ENCODE data around the gene SYT12.
A peak's percentile ranks its signal among the peaks of the same experiment; 100 is the strongest.

The SYT12 gene

GRCh38 chr11:67090717-67091116 lies 67.8 kb downstream of the SYT12 start:
- Histone ChIP-seq H2AK5ac (ENCODE audit: low read depth, low read length) (no peak overlapping the region), H3K23ac (ENCODE audit: low read depth, low read length, poor library complexity) (no peak overlapping the region), H3K4me1 (ENCODE audit: control insufficient read depth in 2 of 2, insufficient read depth in 1 of 2, low read depth in 1 of 2, low read length in 2 of 2) (peaks cover 0 to 3% of the 10 kb centered on the region in 2 donors), H3K79me1 (ENCODE audit: low read depth, low read length) (no peaks in the 10 kb centered on the region), H3K27ac (replicated peaks; ENCODE audit: low read length) (no peak overlapping the region), H3K27me3 (ENCODE audit: control insufficient read depth in 3 of 3, insufficient read depth in 3 of 3, low read depth in 1 of 3, low read length in 3 of 3) (no peaks in the 10 kb centered on the region), H3K9ac (ENCODE audit: low read depth, low read length, poor library complexity) (no peak overlapping the region), H2BK15ac (ENCODE audit: low read length) (no peak overlapping the region), H2BK5ac (ENCODE audit: low read length) (no peak overlapping the region), H3K4me3 (ENCODE audit: low read length in 2 of 2) (no peak overlapping the region), H4K91ac (ENCODE audit: low read depth, low read length, poor library complexity) (no peak overlapping the region), H4K8ac (ENCODE audit: low read depth, low read length) (no peak overlapping the region), H2BK12ac (ENCODE audit: low read length) (peak overlapping the region; percentile 2), H2AFZ (ENCODE audit: low read length) (no peak overlapping the region), H3K9me3 (replicated peaks in 1 of 2; ENCODE audit: control insufficient read depth in 2 of 2, insufficient read depth in 1 of 2, low read depth in 1 of 2, low read length in 2 of 2) (peaks cover 0 to 3% of the 10 kb centered on the region in 2 donors), H3K4me2 (ENCODE audit: insufficient read depth, low read length, poor library complexity, severe bottlenecking) (no peak overlapping the region), H3K4ac (ENCODE audit: low read length) (no peak overlapping the region), H3K18ac (ENCODE audit: low read length) (no peak overlapping the region), H3K14ac (ENCODE audit: low read length) (no peak overlapping the region), H2BK120ac (ENCODE audit: low read depth, low read length) (no peak overlapping the region), H3K36me3 (replicated peaks in 1 of 2; ENCODE audit: control insufficient read depth in 2 of 2, insufficient read depth in 2 of 2, low read length in 2 of 2) (peaks cover 0 to 2% of the 10 kb centered on the region in 2 donors)
- no peak for DNase-seq (ENCODE audit: low spot score)
- WGBS, 2 donors (ENCODE audit: extremely low coverage in 2 of 2, insufficient read length in 2 of 2, insufficient replicate concordance in 1 of 2), result no CpG with 5 or more reads among the region's 8 CpGs

DNA sequence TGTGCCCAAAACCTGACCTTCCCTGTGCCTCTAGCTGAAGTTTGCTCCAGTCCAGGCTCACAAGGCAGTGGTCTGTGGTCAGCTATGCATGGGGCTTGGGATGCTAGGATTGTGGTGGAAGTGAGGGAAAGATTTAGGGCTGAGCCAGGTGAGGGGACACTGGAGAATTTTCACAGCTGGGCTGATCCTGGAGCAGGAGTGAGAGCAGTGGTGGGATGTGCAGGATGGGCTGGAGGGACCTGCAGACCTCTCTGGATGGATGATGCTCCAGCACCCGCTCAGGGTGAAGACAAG lies 72.2 kb downstream of the SYT12 start:
- no peak overlapping the region for H3K4ac ChIP-seq (ENCODE audit: low read length)
- H3K36me3 ChIP-seq (replicated peaks in 1 of 2; ENCODE audit: control insufficient read depth in 2 of 2, insufficient read depth in 2 of 2, low read length in 2 of 2), result peaks cover 0 to 2% of the 10 kb centered on the region in 2 donors
- peak overlapping the region; percentile 17 for H3K23ac ChIP-seq (ENCODE audit: low read depth, low read length, poor library complexity)
- peaks cover 0 to 3% of the 10 kb centered on the region in 2 donors for H3K9me3 ChIP-seq (replicated peaks in 1 of 2; ENCODE audit: control insufficient read depth in 2 of 2, insufficient read depth in 1 of 2, low read depth in 1 of 2, low read length in 2 of 2)
- peaks cover 0 to 3% of the 10 kb centered on the region in 2 donors for H3K4me1 ChIP-seq (ENCODE audit: control insufficient read depth in 2 of 2, insufficient read depth in 1 of 2, low read depth in 1 of 2, low read length in 2 of 2)
- WGBS, 2 donors (ENCODE audit: extremely low coverage in 2 of 2, insufficient read length in 2 of 2, insufficient replicate concordance in 1 of 2), result no CpG with 5 or more reads among the region's 1 CpG
- peak overlapping the region; percentile 77 for H3K9ac ChIP-seq (ENCODE audit: low read depth, low read length, poor library complexity)
- H3K79me1 ChIP-seq (ENCODE audit: low read depth, low read length), result no peaks in the 10 kb centered on the region
- no peak overlapping the region for H2BK120ac ChIP-seq (ENCODE audit: low read depth, low read length)
- H2AK5ac ChIP-seq (ENCODE audit: low read depth, low read length), result peak overlapping the region; percentile 91
- H3K27me3 ChIP-seq (ENCODE audit: control insufficient read depth in 3 of 3, insufficient read depth in 3 of 3, low read depth in 1 of 3, low read length in 3 of 3), result peaks cover 0 to 3% (median 0%) of the 10 kb centered on the region in 3 experiments
- no peak overlapping the region for H3K4me3 ChIP-seq (ENCODE audit: low read length in 2 of 2)
- H3K27ac ChIP-seq (replicated peaks; ENCODE audit: low read length), result no peak overlapping the region
- no peak overlapping the region for H4K91ac ChIP-seq (ENCODE audit: low read depth, low read length, poor library complexity)
- DNase-seq (ENCODE audit: low spot score), result no peak
- H3K14ac ChIP-seq (ENCODE audit: low read length), result peak overlapping the region; percentile 40
- no peak overlapping the region for H2BK12ac ChIP-seq (ENCODE audit: low read length)
- no peak overlapping the region for H3K4me2 ChIP-seq (ENCODE audit: insufficient read depth, low read length, poor library complexity, severe bottlenecking)
- peak overlapping the region; percentile 65 for H4K8ac ChIP-seq (ENCODE audit: low read depth, low read length)
- peak overlapping the region; percentile 88 for H2BK15ac ChIP-seq (ENCODE audit: low read length)
- no peak overlapping the region for H2BK5ac ChIP-seq (ENCODE audit: low read length)
- no peak overlapping the region for H2AFZ ChIP-seq (ENCODE audit: low read length)
- H3K18ac ChIP-seq (ENCODE audit: low read length), result peak overlapping the region; percentile 87

- Histone ChIP-seq H2AFZ (ENCODE audit: low read length) (peak overlapping the region; percentile 35), H4K8ac (ENCODE audit: low read depth, low read length) (no peak overlapping the region), H3K27ac (replicated peaks; ENCODE audit: low read length) (no peak overlapping the region), H2BK12ac (ENCODE audit: low read length) (no peak overlapping the region), H2BK5ac (ENCODE audit: low read length) (no peak overlapping the region), H3K18ac (ENCODE audit: low read length) (no peak overlapping the region), H3K4me2 (ENCODE audit: insufficient read depth, low read length, poor library complexity, severe bottlenecking) (no peak overlapping the region), H3K36me3 (replicated peaks in 1 of 2; ENCODE audit: control insufficient read depth in 2 of 2, insufficient read depth in 2 of 2, low read length in 2 of 2) (peaks cover 0 to 2% of the 10 kb centered on the region in 2 donors), H2AK5ac (ENCODE audit: low read depth, low read length) (no peak overlapping the region), H3K4me3 (ENCODE audit: low read length in 2 of 2) (no peak overlapping the region), H3K27me3 (ENCODE audit: control insufficient read depth in 3 of 3, insufficient read depth in 3 of 3, low read depth in 1 of 3, low read length in 3 of 3) (peaks cover 0 to 3% (median 0%) of the 10 kb centered on the region in 3 experiments), H3K79me1 (ENCODE audit: low read depth, low read length) (no peaks in the 10 kb centered on the region), H3K14ac (ENCODE audit: low read length) (no peak overlapping the region), H2BK120ac (ENCODE audit: low read depth, low read length) (no peak overlapping the region), H4K91ac (ENCODE audit: low read depth, low read length, poor library complexity) (no peak overlapping the region), H3K23ac (ENCODE audit: low read depth, low read length, poor library complexity) (no peak overlapping the region), H2BK15ac (ENCODE audit: low read length) (no peak overlapping the region), H3K4ac (ENCODE audit: low read length) (no peak overlapping the region), H3K4me1 (ENCODE audit: control insufficient read depth in 2 of 2, insufficient read depth in 1 of 2, low read depth in 1 of 2, low read length in 2 of 2) (peaks cover 0 to 3% of the 10 kb centered on the region in 2 donors), H3K9me3 (replicated peaks in 1 of 2; ENCODE audit: control insufficient read depth in 2 of 2, insufficient read depth in 1 of 2, low read depth in 1 of 2, low read length in 2 of 2) (peaks cover 0 to 3% of the 10 kb centered on the region in 2 donors), H3K9ac (ENCODE audit: low read depth, low read length, poor library complexity) (no peak overlapping the region)
- WGBS, 2 donors (ENCODE audit: extremely low coverage in 2 of 2, insufficient read length in 2 of 2, insufficient replicate concordance in 1 of 2), result no CpG with 5 or more reads among the region's 6 CpGs
- no peak for DNase-seq (ENCODE audit: low spot score)
These were observed 76.0 kb downstream of the SYT12 start for GRCh38 chr11:67098799-67099429.

- H4K91ac ChIP-seq (ENCODE audit: low read depth, low read length, poor library complexity), result no peak overlapping the region
- peaks cover 0 to 3% (median 0%) of the 10 kb centered on the region in 3 experiments for H3K27me3 ChIP-seq (ENCODE audit: control insufficient read depth in 3 of 3, insufficient read depth in 3 of 3, low read depth in 1 of 3, low read length in 3 of 3)
- no peak overlapping the region for H3K4me2 ChIP-seq (ENCODE audit: insufficient read depth, low read length, poor library complexity, severe bottlenecking)
- peak overlapping the region; percentile 71 for H2AFZ ChIP-seq (ENCODE audit: low read length)
- no peak overlapping the region for H3K23ac ChIP-seq (ENCODE audit: low read depth, low read length, poor library complexity)
- no peak overlapping the region for H3K4ac ChIP-seq (ENCODE audit: low read length)
- WGBS, 2 donors (ENCODE audit: extremely low coverage in 2 of 2, insufficient read length in 2 of 2, insufficient replicate concordance in 1 of 2), result no CpG with 5 or more reads among the region's 6 CpGs
- no peak overlapping the region for H2BK5ac ChIP-seq (ENCODE audit: low read length)
- no peak for DNase-seq (ENCODE audit: low spot score)
- peaks cover 0 to 3% of the 10 kb centered on the region in 2 donors for H3K9me3 ChIP-seq (replicated peaks in 1 of 2; ENCODE audit: control insufficient read depth in 2 of 2, insufficient read depth in 1 of 2, low read depth in 1 of 2, low read length in 2 of 2)
- no peak overlapping the region for H2BK12ac ChIP-seq (ENCODE audit: low read length)
- no peaks in the 10 kb centered on the region for H3K79me1 ChIP-seq (ENCODE audit: low read depth, low read length)
- H3K27ac ChIP-seq (replicated peaks; ENCODE audit: low read length), result no peak overlapping the region
- H3K4me3 ChIP-seq (ENCODE audit: low read length in 2 of 2), result peak overlapping the region in 1 of 2 donors; percentile 47
- peaks cover 0 to 2% of the 10 kb centered on the region in 2 donors for H3K36me3 ChIP-seq (replicated peaks in 1 of 2; ENCODE audit: control insufficient read depth in 2 of 2, insufficient read depth in 2 of 2, low read length in 2 of 2)
- peak overlapping the region; percentile 30 for H3K9ac ChIP-seq (ENCODE audit: low read depth, low read length, poor library complexity)
- H4K8ac ChIP-seq (ENCODE audit: low read depth, low read length), result no peak overlapping the region
- H3K18ac ChIP-seq (ENCODE audit: low read length), result peak overlapping the region; percentile 17
- H2AK5ac ChIP-seq (ENCODE audit: low read depth, low read length), result peak overlapping the region; percentile 46
- H3K4me1 ChIP-seq (ENCODE audit: control insufficient read depth in 2 of 2, insufficient read depth in 1 of 2, low read depth in 1 of 2, low read length in 2 of 2), result peaks cover 0 to 3% of the 10 kb centered on the region in 2 donors
- H2BK120ac ChIP-seq (ENCODE audit: low read depth, low read length), result no peak overlapping the region
- no peak overlapping the region for H2BK15ac ChIP-seq (ENCODE audit: low read length)
- H3K14ac ChIP-seq (ENCODE audit: low read length), result no peak overlapping the region
These were observed 76.9 kb downstream of the SYT12 start for GRCh38 chr11:67099831-67100324.
